ENCODE data around the gene HSPB8.
"Not testable (repeated sequence)": the region's sequence is repeated elsewhere in the genome, so short reads cannot be mapped to it uniquely, and the experiment has no call there.

The HSPB8 gene

GRCh38 chr12:119208626-119209061 lies 29.9 kb downstream of the HSPB8 start:
- Histone ChIP-seq H3K4me1 (peaks cover 0 to 5% (median 0%) of the 10 kb centered on the region in 4 donors), H3K27ac (no peak overlapping the region), H3K9me3 (no peaks in the 10 kb centered on the region), H3K4me3 (no peak overlapping the region), H3K36me3 (no peaks in the 10 kb centered on the region), H3K27me3 (no peaks in the 10 kb centered on the region)
- intact Hi-C loops (cut with DNase I; ENCODE audit: low total_unique reads) = no loop called here
- no peak for TF ChIP-seq CTCF (IDR thresholded peaks at IDR 0.05)
- DNase-seq = peak; percentile 86 to 88

- Histone ChIP-seq H3K4me1 (peaks cover 0 to 5% (median 0%) of the 10 kb centered on the region in 4 donors), H3K36me3 (no peaks in the 10 kb centered on the region), H3K9me3 (no peaks in the 10 kb centered on the region), H3K4me3 (no peak overlapping the region), H3K27me3 (no peaks in the 10 kb centered on the region), H3K27ac (no peak overlapping the region)
- no peak for DNase-seq
- TF ChIP-seq CTCF (IDR thresholded peaks at IDR 0.05) = no peak
- intact Hi-C loops (cut with DNase I; ENCODE audit: low total_unique reads) = no loop called here
These were observed 33.2 kb downstream of the HSPB8 start for GRCh38 chr12:119211884-119212283.

GRCh38 chr12:119216084-119216483 lies 37.4 kb downstream of the HSPB8 start:
- intact Hi-C loops (cut with DNase I; ENCODE audit: low total_unique reads) = no loop called here
- no peak for DNase-seq
- Histone ChIP-seq H3K4me3 (no peak overlapping the region), H3K27ac (no peak overlapping the region), H3K27me3 (no peaks in the 10 kb centered on the region), H3K4me1 (no peaks in the 10 kb centered on the region), H3K9me3 (no peaks in the 10 kb centered on the region), H3K36me3 (no peaks in the 10 kb centered on the region)
- no peak for TF ChIP-seq CTCF (IDR thresholded peaks at IDR 0.05)

GRCh38 chr12:119218875-119219274 lies 40.1 kb downstream of the HSPB8 start:
- H3K36me3 ChIP-seq; H3K4me1 ChIP-seq; intact Hi-C loops (cut with DNase I; ENCODE audit: low total_unique reads); DNase-seq; H3K27ac ChIP-seq; H3K27me3 ChIP-seq; H3K4me3 ChIP-seq; H3K9me3 ChIP-seq: not testable (repeated sequence)

GRCh38 chr12:119222222-119222951 lies 43.7 kb downstream of the HSPB8 start:
- intact Hi-C loops (cut with DNase I; ENCODE audit: low total_unique reads) = no loop called here
- Histone ChIP-seq H3K9me3 (no peaks in the 10 kb centered on the region), H3K4me3 (no peak overlapping the region), H3K27ac (no peak overlapping the region), H3K27me3 (peaks cover 0 to 3% of the 10 kb centered on the region in 2 donors), H3K4me1 (no peaks in the 10 kb centered on the region), H3K36me3 (no peaks in the 10 kb centered on the region)
- no peak for DNase-seq
- no peak for TF ChIP-seq CTCF (IDR thresholded peaks at IDR 0.05)

- H3K27me3 ChIP-seq = peaks cover 0 to 3% of the 10 kb centered on the region in 2 donors
- DNase-seq = no peak
- no peaks in the 10 kb centered on the region for H3K9me3 ChIP-seq
- no peak overlapping the region for H3K4me3 ChIP-seq
- H3K27ac ChIP-seq = no peak overlapping the region
- H3K36me3 ChIP-seq = no peaks in the 10 kb centered on the region
- no peaks in the 10 kb centered on the region for H3K4me1 ChIP-seq
- TF ChIP-seq CTCF (IDR thresholded peaks at IDR 0.05) = no peak
- intact Hi-C loops (cut with DNase I; ENCODE audit: low total_unique reads) = no loop called here
These were observed 46.7 kb downstream of the HSPB8 start for GRCh38 chr12:119225454-119225853.

All from tibial artery (tissue), 4 donors.